ENCODE data around the gene CLASP2.

The CLASP2 gene

GRCh38 chr3:33636125-33636850 lies 81.8 kb downstream of the CLASP2 start:
- DNase-seq (ENCODE audit: low read depth in 2 of 2): peak; percentile 36 to 40

DNA sequence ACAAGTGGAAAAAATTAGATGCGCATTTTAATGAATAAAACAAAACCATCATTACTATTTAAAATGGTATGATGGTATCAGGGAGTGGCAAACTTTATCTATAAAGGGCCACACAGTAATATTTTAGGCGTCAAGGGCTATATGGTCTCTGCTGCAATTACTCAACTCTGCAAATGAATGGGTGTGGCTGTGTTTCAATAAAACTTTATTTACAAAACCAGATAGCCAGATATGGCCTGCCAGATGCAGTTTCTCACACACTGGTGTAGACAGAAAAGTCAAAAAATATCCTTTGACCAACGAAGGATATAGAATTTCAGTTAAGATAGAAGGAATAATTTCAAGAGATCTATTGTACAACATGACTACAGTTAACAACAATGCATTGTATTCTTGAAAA lies 83.8 kb downstream of the CLASP2 start:
- no peak for DNase-seq (ENCODE audit: low read depth in 2 of 2)

DNA sequence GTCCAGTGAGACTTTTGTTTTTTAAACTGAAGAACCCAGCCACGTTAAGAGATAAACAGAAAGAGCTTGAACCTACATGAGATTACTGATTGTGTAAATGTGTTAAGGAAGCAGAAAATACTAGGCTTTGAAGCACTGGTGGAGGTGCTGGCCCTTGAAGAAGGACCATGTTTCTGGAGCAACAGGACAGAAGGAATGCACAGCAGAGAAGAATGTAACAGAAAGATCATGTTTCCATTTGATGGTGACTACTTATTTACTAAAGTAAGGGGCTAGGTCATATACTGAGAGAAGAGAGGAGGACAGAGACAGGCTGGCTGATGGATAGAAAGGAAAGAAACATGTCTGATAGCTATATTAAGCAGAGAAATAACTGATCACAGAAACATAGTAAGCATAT lies 88.8 kb downstream of the CLASP2 start:
- no peak for DNase-seq (ENCODE audit: low read depth in 2 of 2)

DNA sequence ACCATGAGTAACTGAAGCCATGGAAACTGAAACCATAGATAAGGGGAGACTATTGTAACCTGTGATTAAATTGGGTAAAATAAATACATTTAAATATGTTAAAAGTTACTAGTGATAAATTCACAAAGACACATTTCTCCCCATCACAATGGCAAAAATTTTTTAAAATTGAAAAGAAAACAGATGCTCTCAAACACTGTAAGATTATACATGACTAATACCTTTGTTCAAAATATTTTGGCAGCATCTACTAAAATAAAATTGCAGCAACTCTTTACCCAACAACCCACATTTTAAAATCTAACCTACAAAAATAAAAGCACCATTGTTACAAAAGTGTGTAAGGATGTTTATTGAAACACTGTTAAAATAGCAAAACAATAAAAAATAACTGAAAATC lies 93.3 kb downstream of the CLASP2 start:
- no peak for DNase-seq (ENCODE audit: low read depth in 2 of 2)

GRCh38 chr3:33613041-33613440 lies 105.0 kb downstream of the CLASP2 start:
- no peak for DNase-seq (ENCODE audit: low read depth in 2 of 2)

DNA sequence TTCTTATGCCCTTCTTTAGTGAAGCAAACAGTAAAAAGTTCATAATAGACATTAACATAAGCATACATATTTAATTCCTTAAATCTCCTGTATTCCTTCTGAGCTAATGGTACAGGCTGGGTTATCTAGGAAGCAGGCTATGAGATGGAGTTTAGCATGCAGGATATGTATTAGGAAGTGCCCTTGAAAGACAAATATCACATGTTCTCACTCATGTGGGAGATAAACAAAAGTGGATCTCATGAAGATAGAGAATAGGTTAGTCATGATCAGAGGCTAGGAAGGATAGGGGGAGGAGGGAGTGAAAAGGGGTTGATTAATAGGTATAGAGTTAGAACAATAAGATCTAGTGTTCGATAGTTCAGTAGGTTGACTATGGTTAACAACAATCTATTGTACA lies 105.4 kb downstream of the CLASP2 start:
- DNase-seq (ENCODE audit: low read depth in 2 of 2): no peak

DNA sequence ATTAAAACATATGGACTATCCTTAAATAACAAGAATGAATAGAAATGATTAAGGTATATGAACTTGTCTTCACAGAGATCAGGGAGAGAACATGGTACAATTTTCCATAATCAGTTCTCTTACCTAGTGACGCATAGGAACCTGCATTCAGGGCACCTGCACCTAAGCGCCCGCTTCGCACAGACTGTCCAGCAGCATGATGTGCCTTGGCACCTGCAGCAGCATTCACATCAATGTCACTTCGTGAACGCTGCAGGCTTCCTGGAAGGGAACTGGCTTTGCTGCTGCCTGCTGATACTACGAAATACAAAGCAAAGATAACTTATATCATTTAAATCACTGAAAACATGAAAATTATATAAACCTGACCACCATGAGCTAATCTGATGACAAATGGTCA lies 115.2 kb downstream of the CLASP2 start:
- no peak for DNase-seq (ENCODE audit: low read depth in 2 of 2)

GRCh38 chr3:33597257-33597689 lies 120.8 kb downstream of the CLASP2 start:
- no peak for DNase-seq (ENCODE audit: low read depth in 2 of 2)

- no peak for DNase-seq (ENCODE audit: low read depth in 2 of 2)
Measured at GRCh38 chr3:33592999-33593398, 125.1 kb downstream of the CLASP2 start.

GRCh38 chr3:33590541-33590940 lies 127.5 kb downstream of the CLASP2 start:
- no peak for DNase-seq (ENCODE audit: low read depth in 2 of 2)

GRCh38 chr3:33586402-33586801 lies 131.7 kb downstream of the CLASP2 start:
- DNase-seq (ENCODE audit: low read depth in 2 of 2): no peak

- DNase-seq (ENCODE audit: low read depth in 2 of 2): no peak
Measured at GRCh38 chr3:33582234-33582633, 135.8 kb downstream of the CLASP2 start.

DNA sequence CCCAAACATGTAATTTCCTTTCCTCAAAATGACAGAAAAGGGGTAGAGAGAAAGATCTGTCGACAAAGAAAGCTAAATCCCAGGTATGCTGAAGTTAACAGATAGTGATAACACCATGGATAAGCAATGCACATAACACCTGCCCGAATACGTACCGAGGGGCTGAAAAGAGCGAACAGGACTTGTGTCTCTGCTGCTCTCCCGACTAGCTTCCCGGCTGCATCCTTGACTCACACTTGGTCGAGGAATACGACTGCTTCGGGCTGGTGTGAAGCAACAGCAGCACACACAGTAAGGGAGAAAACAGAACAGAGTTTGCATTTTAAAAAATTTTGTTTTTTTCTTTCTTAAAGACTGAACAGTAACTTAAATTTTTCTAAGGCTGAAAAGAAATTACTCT lies 136.4 kb downstream of the CLASP2 start:
- DNase-seq (ENCODE audit: low read depth in 2 of 2): no peak

DNA sequence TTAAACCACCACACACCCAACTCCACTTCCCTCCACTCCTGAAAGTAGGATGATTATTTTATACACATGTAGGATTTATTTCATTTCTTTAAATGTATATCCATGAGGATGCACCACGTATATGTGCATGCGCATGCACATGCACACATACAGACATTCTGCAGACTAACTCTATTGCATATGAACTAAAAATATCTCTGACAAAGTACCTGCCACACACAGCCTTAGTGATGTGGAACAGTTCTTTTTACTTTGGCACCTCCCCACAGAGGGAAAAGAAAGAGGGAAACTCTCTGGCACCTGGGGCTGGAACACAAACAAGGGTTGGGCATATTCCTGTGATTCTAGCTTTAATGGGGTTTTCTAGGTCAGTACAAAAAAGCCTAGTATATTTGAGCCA lies 138.2 kb downstream of the CLASP2 start:
- DNase-seq (ENCODE audit: low read depth in 2 of 2): no peak

- DNase-seq (ENCODE audit: low read depth in 2 of 2): no peak
Measured at GRCh38 chr3:33579178-33579510, 138.9 kb downstream of the CLASP2 start.

GRCh38 chr3:33578325-33579177 lies 139.5 kb downstream of the CLASP2 start:
- DNase-seq (ENCODE audit: low read depth in 2 of 2): no peak

DNA sequence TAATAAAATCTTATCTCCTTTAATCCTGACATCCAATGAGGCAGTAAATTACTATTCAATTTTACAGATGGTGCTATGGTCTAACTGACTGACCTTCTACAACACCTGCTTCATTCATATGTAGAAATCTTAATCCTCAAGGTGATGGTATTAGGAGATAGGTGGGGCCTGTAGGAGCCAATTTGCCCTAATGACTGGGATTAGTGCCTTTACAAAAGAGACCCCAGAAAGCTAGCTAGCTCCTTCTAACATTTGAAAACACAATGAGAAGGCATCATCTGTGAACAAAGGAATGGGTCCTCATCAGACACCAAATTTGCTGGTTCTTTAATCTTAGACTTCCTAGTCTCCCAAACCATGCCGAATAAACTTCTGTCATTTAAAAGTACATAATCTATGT lies 140.5 kb downstream of the CLASP2 start:
- DNase-seq (ENCODE audit: low read depth in 2 of 2): no peak

GRCh38 chr3:33577173-33577572 lies 140.9 kb downstream of the CLASP2 start:
- DNase-seq (ENCODE audit: low read depth in 2 of 2): no peak

DNA sequence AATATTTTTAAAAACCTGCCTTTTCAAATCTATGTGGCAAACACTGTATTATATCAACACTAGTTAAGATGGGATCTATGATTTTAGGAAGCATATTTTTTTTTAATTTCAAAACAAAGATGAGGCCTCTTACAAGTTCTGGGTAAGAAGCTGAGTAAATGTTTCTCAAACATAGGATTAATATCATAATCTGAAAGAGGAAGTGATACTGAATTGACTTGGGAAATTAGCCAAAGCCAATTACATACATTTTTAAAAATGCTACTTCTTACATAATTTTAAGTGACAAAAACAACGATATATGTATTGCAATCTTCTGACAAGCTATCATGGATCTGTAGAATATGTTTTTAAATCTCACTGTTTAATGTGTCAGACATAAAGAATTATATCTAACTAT lies 142.7 kb downstream of the CLASP2 start:
- no peak for DNase-seq (ENCODE audit: low read depth in 2 of 2)

GRCh38 chr3:33557829-33558228 lies 160.2 kb downstream of the CLASP2 start:
- DNase-seq (ENCODE audit: low read depth in 2 of 2): no peak

DNA sequence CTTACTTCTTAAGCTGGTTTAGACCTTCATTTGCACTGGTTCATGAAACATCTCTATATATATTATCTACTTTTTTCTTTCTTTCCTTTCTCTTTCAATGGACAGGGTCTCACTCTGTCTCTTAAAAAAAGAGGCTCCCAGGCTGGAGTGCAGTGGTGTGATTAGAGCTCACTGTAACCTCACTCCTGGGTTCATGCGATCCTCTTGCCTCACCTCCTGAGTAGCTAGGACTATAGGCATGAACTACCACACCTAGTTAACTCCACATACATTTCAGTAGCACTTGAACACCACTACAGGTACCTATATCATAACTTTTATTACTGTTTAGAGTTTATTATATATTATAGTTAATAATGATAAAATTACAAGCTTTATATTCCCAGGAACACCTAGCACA lies 160.8 kb downstream of the CLASP2 start:
- no peak for DNase-seq (ENCODE audit: low read depth in 2 of 2)

DNA sequence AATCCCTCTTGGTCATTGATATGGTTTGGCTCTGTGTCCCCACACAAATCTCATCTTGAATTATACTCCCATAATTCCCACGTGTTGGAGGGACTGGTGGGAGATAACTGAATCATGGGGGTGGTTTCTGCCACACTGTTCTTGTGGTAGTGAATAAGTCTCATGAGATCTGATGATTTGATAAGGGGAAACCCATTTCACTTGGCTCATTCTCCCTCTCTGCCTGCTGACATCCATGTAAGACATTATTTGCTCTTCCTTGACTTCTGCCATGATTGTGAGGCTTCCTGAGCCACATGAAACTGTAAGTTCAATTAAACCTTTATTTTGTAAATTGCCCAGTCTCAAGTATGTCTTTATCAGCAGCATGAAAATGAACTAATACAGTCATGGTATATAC lies 171.0 kb downstream of the CLASP2 start:
- no peak for DNase-seq (ENCODE audit: low read depth in 2 of 2)

DNA sequence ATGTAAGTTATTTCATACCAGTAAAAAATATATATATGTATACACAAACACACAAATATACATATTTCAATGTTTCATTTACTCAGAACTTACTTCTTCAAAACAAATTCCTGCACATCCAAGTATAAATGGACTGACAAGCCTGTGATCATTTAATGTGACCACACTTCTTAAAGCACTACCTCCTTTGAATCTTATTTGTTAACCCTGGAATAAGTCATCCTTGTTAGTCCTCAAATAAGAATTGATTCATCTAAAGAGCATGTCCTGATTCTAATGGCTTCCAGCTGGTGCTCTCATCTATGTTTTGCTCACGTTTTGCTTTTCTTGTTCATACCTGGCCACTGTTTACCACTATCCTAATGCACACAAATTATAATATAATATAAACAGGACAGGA lies 173.9 kb downstream of the CLASP2 start:
- DNase-seq (ENCODE audit: low read depth in 2 of 2): peak in 1 of 2 experiments; percentile 6

Measured in fibroblast of skin of left biceps (primary cell).